Activated CD4-positive, alpha-beta T cell treated with anti-CD3 and anti-CD28 coated beads, Interleukin-2, amount 50 U/mL, for 24 hours (primary cell): Measurements from ENCODE around the gene SLC1A4.

Source experiments
- DNase-seq, 2 donors: peaks; one replicate each; pipeline ENCODE4 v3.0.0-alpha.2; 2020; ENCODE audit warnings: low read depth in 1 of 2, low spot score in 1 of 2

The SLC1A4 gene

DNA sequence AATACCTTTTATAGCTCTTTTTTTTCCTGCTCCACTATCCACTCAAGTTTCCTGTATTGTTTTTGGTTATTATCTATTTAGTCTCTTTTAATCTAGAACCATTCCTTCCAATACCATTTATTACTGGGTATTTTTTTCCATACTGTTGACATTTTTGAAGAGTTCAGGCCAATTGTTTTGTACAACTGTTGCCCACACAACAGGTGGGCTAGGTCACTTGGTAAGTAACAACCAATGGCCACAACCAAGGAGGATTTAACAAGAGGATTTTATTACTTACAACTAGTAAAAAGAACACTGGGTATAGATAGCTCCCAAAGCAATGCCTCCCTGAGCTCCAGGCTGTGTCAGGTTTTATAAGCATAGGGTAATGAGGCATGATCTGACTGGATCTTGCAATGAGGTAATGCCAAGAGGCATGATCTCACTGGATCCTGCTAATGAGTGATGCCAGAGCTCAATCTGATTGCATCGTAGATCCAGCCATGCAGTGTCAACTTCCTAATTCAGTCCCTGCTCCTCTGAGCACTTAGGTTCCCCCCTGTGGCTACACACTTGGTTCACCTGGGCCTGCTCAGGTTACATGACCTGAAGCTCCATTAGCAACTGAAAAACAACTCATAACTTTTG lies 59.9 kb downstream of the SLC1A4 start:
- DNase-seq, result no peak

DNA sequence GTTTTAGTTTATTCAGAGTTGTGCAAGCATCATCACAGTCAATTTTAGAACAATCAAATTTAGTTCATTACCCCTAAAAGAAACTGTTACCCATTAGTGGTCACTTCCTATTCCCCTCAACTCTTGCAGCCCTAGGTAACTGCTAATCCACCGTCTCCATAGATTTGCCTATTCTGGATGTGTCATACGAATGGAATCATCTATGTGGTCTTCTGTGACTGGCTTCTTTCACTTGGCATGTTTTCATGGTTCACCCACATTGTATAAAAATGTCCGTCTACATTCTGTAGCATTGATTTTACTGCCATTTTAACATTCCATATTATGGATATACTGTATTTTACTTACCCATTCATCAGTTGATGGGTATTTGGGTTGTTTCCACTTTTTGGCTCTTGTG lies 61.7 kb downstream of the SLC1A4 start:
- DNase-seq, result no peak

DNA sequence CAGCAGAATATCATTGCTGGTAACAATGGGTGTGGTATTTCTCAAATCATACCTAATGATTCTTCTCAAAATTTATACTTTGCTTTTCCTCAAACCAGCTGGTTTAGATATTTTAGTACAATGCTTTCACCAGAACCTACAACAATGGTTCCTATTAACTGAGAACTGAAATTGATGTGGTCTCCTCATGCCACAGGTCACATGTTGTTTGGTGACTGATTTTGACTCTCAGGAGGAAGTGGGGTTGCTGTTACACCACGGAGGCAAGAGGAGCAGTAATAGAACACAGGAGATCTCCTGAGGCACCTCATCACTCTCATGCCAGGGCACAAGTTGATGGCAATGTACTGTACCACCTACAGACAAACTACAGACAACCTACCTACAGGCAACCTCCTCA lies 64.0 kb downstream of the SLC1A4 start:
- no peak for DNase-seq

DNA sequence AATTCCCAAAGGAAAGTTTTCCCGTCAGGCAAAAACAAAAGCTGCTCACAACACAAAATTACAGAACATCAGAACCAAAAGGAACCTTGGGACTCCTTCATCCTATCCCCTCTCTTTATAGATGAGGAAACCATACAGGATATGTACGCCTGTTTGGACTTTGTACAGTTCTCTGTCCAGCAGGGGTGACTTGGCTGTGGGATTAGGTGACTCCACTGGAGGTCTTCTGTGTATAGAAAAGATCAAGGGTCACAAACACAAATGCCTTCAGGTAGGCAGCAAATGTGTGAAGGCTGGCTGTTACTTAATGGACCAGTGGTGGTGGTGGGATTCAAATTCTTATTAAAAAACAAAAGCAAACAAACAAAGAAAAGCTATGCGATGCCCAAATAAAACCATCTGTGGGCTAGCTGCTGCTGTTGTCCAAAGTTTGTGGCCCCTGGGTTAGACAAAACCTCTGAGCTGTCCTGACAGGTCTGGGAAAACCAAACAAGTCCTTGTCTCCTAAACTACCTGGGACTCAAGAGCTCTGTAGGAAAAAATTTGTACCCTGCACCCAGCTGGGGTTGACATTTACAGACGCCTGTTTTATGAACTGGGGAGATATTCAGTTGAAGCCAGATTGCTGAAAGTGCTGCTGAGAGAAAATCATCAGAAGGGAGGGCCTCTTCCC lies 65.7 kb downstream of the SLC1A4 start:
- no peak for DNase-seq

DNA sequence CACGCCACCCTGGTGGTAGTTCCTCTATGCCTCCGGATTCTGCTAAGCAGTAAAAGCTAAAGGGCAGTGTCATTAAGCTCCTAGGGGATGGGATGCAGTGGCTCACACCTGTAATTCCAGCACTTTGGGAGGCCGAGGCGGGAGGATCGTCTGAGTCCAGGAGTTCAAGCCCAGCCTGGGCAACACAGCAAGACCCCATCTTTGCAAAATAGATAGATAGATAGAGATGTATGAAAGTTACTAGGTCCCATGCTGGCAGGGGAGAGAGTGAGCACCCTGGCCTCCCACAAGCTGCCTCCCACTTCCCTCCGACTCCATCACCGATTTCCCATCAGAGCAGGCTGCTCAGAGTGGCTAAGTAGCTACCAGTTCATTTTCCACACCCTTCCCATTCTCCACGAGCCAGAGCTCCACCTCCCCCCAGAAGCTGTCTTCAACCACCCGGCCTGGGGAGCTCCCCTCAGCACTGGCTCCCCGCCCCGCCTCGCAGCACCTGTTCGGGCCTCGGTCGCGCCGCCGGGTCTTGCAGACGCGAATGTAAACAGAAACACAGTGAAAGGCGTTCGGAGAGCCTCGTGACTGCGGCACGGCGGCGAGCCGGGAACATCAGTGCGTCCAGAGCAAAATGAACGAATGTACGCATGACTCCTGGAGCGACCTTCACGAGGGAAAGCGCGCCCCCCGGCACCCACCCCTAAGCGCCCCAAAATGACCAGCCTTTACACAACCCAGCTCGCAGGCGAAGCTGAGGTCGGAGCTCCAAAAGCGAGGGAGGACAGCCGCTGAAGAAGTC lies 66.4 kb downstream of the SLC1A4 start:
- no peak for DNase-seq

DNA sequence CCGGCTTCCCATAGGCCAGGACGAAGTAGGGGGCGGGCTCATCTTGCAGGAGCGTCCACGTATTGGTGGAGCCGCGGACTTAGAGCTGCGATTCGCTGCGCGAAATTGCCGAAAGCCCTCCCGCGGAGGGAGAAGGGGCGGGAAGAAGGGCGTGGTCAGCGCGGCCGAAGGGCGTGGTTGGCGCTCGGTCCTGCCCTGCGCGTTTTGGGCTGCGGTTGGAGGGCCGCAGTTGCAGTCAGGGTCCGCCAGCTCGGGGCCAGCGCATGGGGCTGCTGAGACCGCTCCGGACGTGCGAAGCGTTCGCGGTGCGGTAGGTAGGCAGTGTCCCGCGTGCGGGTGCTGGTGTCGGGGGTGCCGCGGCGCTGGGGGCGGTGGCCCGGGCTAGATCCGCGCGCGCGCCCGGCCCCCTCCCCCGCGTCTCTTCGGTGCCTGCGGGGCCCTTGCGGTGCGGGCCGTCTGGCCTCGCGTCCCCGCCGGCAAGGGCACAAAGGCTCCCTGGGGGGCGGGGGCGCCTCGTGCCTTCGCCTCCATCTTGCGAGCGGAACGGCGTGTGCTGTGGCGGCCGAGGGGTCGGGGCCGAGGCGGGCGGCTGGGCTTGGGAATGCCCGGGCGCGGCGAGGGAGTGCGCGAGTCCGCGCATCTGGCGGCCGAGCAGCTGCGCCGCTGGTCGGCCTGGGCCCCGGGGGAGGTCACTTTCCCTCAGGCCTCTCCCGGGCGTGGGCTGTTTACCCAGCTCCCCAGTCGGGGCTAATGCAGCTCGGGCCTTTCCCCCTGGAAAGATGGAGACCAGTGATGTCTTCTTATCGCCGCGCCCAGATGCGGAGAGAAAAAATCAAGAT lies 67.2 kb downstream of the SLC1A4 start, which contains the start of gene CEP68:
CEP68 (plus strand) TSS at position 202 of the 839 bp plus-strand sequence. CDS start 13,029 bp downstream, outside the sequence.
- peak; percentile 88 to 95 for DNase-seq

DNA sequence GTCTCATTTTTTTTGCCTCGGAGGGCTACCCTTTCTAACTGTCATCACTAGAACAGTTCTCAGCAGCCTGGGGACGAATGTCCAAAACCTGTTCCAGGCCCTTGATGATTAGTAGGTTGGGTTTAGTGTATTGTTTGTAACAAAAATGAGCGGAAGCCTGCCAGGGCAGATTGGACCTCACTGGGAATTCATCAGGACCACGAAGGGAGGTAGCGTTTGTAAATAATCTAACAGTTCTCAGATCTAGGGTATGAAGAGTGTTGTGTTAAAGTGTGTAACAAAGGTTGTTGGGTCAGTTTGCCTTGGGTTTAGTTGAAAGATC lies 67.8 kb downstream of the SLC1A4 start:
- no peak for DNase-seq

DNA sequence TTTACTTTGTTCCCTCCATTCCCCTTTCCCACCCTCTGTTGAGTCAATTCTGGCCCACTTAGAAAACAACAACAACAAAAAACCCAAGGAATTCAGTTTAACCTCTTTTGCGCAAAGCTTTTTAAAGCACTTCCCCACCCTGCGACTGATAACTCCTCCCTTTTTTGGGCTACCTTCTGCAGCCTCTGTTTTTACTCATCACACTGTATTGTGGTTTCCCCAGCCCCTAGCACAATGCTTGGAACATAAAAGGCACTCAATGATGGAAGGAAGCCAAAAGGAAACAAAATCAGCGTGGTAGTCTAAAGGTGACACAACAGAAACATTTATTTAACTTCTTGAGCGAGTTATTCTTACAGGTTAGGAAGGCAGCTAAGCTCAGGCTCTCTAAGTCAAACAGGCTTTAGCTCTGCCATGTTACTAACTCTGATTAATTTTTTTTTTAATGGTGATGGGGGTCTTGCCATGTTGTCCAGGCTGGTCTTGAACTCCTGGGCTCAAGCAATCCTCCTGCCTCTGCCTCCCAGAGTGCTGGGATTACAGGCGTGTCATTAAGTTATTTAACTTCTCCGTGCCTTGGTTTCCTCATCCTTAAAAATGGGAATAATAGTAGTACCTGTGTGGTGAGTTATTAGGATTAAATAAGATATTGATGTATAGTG lies 68.3 kb downstream of the SLC1A4 start:
- peak in 1 of 2 donors; percentile 61 for DNase-seq

DNA sequence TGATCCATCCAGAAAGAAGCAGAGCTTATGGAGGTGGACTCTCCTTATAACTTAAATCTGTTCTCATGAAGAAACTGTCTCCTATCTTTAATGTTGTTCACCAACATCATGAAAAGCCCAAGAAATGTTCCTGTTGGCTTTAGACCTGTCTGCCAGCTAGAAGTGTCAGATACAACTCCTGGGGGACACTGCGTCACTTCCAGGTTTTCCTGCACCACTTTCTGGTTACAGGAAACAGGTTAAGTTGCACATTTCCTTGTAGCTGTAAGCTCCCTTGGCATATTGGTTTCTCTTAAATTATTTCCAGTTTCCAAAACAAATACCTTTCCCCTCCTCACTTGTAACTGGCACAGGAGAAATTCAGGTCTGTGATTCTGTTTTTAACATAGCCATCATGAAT lies 69.9 kb downstream of the SLC1A4 start:
- DNase-seq, result no peak

DNA sequence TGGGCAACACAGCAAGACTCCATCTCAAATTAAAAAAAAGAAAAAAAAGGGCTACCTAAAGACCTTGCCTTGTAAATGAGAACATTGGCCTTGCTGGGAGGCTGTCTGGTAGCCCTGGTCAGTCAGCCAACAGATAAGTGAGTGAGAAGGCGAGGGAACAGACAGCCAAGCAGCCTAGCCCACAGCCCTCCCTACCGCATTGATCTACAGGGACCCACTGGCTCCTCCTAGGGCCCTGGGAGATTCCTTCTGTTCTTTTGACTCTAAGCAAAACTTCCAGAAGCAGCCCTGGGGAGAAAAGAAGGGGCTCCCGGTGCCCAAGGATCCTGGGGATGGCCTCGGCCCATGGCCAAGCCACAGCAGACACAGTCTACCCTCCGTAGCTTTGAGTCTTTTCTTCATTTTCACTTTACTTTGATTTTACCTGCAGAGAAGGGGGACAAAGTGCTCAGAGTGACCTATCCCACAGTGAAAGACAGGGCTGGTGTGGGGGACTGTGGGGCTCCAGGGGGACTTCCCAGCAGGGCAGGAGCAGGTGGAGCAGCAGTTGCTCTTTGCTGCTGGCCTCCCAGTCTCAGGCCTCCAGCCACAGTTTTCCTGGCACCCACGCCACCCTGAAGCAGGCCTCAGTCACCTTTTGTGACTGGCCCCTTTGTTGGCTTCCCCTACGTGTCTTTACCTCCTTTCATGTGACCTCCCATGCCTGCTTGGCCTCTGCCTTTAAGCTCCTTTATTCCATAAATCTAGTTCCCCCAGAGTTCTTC lies 72.1 kb downstream of the SLC1A4 start:
- DNase-seq, result no peak

DNA sequence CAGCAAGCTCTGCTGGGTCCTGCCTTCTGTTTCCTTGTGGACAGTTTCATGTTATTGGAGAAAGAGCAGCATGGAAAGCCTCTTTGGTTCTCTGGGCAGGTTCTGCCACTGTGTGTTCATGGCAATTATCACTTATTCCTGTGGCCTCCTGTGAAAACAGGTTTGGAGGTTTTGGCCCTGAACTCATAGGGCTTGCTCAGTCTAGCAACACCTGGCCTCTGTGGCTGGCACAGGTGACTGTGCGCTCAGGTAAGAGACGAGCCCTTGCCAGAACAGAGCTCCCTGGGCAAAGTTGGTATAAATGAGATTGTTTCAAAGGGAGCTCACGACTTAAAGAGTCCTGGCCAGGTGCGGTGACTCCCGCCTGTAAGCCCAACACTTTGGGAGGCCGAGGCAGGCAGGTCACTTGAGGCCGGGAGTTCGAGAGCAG lies 72.7 kb downstream of the SLC1A4 start:
- no peak for DNase-seq

DNA sequence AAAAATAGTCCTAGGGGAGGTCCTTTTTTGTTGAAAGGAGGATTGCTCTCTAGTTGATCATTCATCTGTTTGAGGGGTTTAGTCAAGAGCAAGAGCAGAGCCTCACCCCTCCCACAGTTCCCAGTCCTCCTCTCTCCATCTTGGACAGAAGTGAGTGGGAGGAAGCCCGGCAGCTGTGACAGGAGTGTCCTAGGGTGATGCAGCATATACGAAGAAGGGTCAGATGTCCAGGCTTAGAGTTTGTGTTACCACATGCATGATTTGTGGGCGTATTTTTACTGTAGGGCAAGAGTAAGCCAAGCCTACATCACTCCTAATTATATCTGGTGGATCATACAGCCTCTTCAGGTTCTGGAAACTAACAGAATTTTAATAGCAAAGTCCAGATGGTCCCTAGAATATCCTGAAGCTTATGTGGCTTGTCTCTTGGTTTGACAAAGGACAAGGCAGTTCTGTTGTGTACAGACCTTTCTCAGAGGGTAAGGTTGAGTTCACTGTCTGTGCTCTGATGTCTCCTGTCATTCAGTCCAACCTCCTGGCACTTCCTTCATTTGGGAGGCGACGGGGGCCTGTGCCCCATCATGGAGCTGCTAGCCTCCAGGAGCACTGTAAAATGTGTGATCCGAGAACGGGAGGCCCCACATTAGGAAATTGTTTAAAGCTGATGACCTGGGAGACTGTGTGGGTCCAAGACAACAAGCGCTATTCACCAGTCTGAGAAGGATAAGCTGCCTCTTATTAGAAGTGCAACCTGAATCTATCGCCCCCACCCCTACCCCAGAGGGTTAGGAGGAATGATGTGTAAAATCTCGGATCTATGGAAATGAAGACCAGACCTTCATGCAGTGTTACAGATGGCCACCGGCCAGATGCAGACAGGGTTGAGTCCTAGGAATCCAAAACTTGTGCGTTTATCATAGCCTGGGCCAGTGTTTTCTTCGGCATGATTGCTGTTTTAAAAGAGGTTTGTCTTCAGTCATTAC lies 73.9 kb downstream of the SLC1A4 start:
- no peak for DNase-seq

DNA sequence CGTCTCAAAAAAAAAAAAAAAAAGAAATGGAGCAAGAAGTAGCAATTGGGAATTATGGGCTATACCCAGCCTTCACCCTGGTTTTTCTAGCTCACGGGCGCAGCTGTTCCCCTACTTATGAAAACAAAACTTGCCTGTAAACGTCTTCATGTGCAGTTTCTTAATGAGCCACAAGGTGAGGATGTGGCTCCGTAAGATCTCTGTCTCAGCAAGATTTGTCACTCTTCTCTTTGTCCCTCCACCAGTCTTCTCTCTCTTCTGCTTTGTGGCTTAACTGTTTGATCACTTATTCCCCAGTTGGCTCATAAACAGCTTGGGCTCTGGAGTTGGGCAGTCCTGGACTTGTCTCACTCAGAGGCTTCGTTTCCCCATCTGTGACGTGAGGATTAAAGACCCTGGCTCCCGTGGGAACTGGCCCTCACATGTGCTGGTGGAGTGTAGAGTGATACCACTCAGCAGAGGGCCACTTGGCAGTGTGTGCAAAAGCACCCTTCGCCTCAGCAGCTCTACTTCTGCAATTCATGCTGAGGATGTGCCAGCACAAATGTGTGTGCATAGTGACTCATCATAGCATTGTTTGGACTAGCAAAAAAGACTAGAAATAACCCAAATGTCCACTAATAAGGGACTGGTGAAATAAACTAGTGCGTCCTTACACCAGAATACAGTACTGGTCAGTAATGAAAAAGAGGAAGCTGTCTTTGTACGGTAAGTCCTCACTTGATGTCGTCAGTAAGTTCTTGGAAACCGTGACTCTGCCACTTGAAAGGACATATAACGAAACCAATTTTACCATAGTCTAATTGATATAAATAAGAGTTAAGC lies 75.7 kb downstream of the SLC1A4 start:
- peak in 1 of 2 donors; percentile 32 for DNase-seq

DNA sequence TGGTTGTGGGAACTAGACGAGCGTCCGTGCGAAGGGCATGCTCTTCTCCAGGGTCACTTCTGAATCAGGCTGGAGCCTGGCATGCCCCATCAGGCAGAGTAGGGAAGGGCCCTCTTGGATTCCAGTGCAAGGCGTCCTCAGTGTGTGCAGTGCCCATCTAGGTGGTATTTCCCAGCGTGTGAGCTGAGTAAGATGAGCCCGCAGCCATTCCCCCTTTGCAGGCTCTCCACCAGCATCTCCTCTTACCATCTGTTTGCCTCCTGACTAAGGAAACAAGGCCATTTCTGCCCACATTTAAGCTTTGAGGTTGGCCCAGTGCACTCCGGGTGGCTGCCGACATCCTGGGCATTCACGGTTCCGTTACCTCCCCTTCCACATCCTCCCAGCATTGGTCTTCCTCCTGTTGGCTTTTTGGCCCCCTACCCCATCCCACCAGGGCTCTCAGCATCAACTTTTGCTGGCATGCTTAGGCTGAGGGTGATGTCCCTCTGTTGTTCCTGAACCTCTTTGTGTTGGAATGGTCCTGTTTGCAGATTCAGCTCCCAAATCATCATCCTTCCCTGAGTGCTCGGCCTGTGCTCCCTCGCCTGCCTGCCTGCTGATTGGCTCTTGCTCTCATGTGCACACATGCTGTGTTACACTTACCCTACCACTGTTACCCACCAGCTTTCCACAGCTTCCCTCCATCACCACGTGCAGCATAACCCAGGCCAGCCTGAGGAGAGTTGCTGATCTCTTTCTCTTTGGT lies 78.8 kb downstream of the SLC1A4 start:
- no peak for DNase-seq

DNA sequence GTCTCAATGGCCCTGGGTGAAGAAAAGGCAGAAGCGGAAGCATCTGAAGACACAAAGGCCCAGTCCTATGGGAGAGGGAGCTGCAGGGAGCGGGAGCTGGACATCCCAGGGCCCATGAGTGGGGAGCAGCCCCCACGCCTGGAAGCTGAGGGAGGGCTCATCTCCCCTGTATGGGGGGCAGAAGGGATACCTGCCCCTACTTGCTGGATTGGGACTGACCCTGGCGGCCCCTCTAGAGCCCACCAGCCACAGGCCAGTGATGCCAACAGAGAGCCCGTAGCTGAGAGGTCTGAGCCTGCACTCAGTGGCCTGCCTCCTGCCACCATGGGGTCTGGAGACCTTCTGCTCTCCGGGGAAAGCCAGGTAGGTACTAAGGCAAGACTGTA lies 80.2 kb downstream of the SLC1A4 start:
- no peak for DNase-seq

DNA sequence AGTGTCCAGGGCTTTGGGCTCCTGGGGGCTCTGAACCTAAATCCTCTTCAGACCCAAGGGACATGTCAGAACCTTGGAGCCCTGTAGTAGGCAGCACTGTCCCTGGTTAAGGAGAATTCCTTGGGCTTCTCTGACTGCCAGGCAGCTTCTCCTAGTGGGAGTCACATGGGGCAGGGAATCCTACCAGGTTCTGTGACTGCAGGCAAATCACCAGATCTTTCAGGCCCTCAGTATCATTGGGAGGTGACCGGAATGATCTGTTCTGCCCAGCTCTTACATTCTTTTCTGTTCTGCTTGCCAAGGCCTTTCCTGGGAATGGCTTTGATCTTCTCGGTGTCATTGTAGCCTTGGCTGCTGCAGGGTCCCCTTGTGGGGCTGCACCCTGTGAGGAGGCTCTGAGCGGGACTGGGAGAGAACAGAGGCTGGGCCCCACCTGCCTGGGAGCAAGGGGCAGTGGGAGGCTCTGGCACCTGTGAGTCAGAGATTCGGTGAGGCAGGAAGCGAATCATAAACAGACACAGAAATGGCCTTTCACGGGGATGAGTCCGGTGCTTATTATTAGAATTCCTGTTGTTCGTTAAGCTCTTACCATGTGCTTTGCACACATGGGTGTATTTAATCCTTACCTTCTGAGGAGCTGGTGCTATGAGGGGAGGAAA lies 81.1 kb downstream of the SLC1A4 start:
- DNase-seq, result no peak

DNA sequence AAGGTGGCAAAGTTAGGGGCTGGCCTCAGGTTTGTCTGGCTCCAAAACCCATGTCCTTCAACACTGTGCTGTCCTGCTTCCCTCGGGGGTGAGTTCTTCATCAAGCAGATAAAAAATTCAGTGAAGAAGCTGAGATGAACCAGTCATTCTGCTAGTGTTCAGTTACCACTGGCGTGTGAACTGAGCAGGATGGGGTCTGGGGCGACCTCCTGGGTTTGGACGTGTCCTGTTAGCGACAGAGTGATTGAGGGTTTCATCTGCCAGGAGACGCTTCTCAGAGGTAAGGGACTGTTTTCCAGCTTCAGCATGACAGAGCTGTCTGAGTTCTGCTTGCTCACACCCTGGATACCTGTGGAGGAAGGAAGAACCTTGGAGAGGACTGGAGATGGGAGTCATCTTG lies 81.7 kb downstream of the SLC1A4 start:
- DNase-seq, result no peak
